ENCODE measurements around the gene GOLM1. TPM values are rescaled to one million over a fixed set of nuclear protein-coding genes. Genes with fewer than 3 reads are reported as not detected.

Gene GOLM1
- total and polyA plus RNA-seq, 2 of the 8 experiments (the other 6 are each of a cell fraction or from before 2014, with no cell fraction given), result 45.9 to 88.9 TPM

DNA sequence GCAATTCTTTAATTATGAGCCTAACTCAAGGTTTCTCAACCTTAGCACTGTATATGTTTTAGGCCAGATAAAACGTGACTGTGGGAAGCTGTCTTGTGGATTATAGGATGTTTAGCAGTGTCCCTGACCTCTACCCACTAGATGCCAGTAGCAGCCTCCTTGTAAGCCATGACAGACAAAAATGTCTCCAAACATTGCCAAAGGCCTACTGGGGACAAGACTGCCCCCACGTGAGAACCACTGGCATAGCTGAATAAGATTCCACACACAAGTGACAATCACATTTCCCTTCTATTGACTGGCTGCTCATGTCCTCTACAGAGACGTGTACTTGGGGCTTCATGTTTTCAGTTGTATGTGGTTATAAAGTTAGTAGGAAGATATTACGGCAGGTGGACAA lies 55.4 kb downstream of the GOLM1 start:
- Histone ChIP-seq H2BK15ac (ENCODE audit: low read length) (no peak overlapping the region), H2BK20ac (ENCODE audit: low read length) (no peak overlapping the region), H2BK5ac (ENCODE audit: low read depth, low read length) (no peak overlapping the region), H3K23me2 (ENCODE audit: low read depth, low read length) (no peaks in the 10 kb centered on the region), H3K79me2 (ENCODE audit: control insufficient read depth in 1 of 2, insufficient read depth in 2 of 2, low read length in 2 of 2) (no peaks in the 10 kb centered on the region), H3K4me3 (ENCODE audit: extremely low read depth in 1 of 4, insufficient read depth in 2 of 4, low read depth in 3 of 4, low read length in 4 of 4) (no peak overlapping the region), H2AFZ (ENCODE audit: low read length) (no peak overlapping the region), H3K79me1 (ENCODE audit: low read depth, low read length) (no peaks in the 10 kb centered on the region; the same call in 1 of the 2 replicates), H3K4ac (replicated peaks; ENCODE audit: insufficient read length, low read depth, low read length) (no peak overlapping the region), H4K91ac (replicated peaks; ENCODE audit: insufficient read length, low read length) (no peak overlapping the region), H4K8ac (ENCODE audit: extremely low read depth, insufficient read depth, low read length) (no peak overlapping the region), H3K23ac (ENCODE audit: insufficient read length) (no peak overlapping the region), H3K56ac (replicated peaks; ENCODE audit: insufficient read length, low read depth, low read length) (no peak overlapping the region), H3K4me1 (replicated peaks in 1 of 4; ENCODE audit: control insufficient read depth in 3 of 4, insufficient read depth in 4 of 4, low read length in 3 of 4) (no peaks in the 10 kb centered on the region), H2BK12ac (ENCODE audit: low read depth, low read length) (no peak overlapping the region), H3K36me3 (ENCODE audit: control insufficient read depth in 2 of 4, insufficient read depth in 4 of 4, low read length in 3 of 4) (0 out of 8 replicates have a peak, but pooled peaks cover 0 to 7% (median 0%) of the 10 kb centered on the region in 4 experiments), H3K9me3 (ENCODE audit: insufficient read depth in 2 of 2, low read depth in 1 of 2, low read length in 1 of 2) (no peaks in the 10 kb centered on the region), H3K14ac (ENCODE audit: insufficient read length) (no peak overlapping the region), H3K9ac (replicated peaks in 1 of 4; ENCODE audit: extremely low read depth in 1 of 4, low read depth in 3 of 4, low read length in 3 of 4) (no peak overlapping the region), H3K27me3 (replicated peaks in 1 of 4; ENCODE audit: control insufficient read depth in 3 of 4, extremely low read depth in 1 of 4, insufficient read depth in 3 of 4, low read length in 3 of 4) (no peaks in the 10 kb centered on the region), H3K27ac (ENCODE audit: low read depth, low read length) (no peak overlapping the region), H3K4me2 (ENCODE audit: insufficient read depth in 1 of 2, low read depth in 2 of 2, low read length in 2 of 2) (no peak overlapping the region), H3K18ac (ENCODE audit: extremely low read depth, low read length) (no peak overlapping the region), H2BK120ac (replicated peaks; ENCODE audit: low read depth, low read length) (no peak overlapping the region), H2AK5ac (ENCODE audit: low read depth, low read length) (no peak overlapping the region), H4K5ac (ENCODE audit: insufficient read length, low read depth, low read length) (no peak overlapping the region), H4K20me1 (replicated peaks in 1 of 2; ENCODE audit: control insufficient read depth in 1 of 2, insufficient read depth in 2 of 2, low read length in 2 of 2) (no peaks in the 10 kb centered on the region)
- DNase-seq (ENCODE audit: low read depth in 1 of 2, low spot score in 2 of 2) (no peak), FAIRE-seq (peak; percentile 71)
- POLR2A ChIA-PET (ENCODE audit: partially characterized antibody), result interaction anchor here (0.5 to 1.4 kb wide), 2 partner anchors 22 to 161 kb away, joined by 3 to 4 read pairs; no protein-coding TSS in a partner anchor
- CTCF ChIA-PET (ENCODE audit: partially characterized antibody), result interaction anchor here (0.5 to 2.6 kb wide), 28 partner anchors 8 to 920 kb away, joined by 3 to 16 read pairs (median 3); no protein-coding TSS in a partner anchor
- 68% methylated on average over 4 of the region's 4 CpGs; no CpG with 5 or more reads in 1 of the 2 experiments for WGBS, 2 experiments (ENCODE audit: extremely low coverage in 1 of 2, insufficient coverage in 1 of 2, insufficient read length in 1 of 2, insufficient replicate concordance in 2 of 2, low coverage in 1 of 2, low lambda C conversion rate in 2 of 2, missing lambda C conversion rate in 1 of 2)
- TF ChIP-seq, protein P1, sequence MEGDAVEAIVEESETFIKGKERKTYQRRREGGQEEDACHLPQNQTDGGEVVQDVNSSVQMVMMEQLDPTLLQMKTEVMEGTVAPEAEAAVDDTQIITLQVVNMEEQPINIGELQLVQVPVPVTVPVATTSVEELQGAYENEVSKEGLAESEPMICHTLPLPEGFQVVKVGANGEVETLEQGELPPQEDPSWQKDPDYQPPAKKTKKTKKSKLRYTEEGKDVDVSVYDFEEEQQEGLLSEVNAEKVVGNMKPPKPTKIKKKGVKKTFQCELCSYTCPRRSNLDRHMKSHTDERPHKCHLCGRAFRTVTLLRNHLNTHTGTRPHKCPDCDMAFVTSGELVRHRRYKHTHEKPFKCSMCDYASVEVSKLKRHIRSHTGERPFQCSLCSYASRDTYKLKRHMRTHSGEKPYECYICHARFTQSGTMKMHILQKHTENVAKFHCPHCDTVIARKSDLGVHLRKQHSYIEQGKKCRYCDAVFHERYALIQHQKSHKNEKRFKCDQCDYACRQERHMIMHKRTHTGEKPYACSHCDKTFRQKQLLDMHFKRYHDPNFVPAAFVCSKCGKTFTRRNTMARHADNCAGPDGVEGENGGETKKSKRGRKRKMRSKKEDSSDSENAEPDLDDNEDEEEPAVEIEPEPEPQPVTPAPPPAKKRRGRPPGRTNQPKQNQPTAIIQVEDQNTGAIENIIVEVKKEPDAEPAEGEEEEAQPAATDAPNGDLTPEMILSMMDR (IDR thresholded peaks at IDR 0.05; ENCODE audit: control extremely low read depth in 1 of 3, insufficient read depth in 1 of 3, low read depth in 1 of 3, low read length in 3 of 3), result peak; percentile 21 to 86 (median 63)
- TF ChIP-seq, protein P2, sequence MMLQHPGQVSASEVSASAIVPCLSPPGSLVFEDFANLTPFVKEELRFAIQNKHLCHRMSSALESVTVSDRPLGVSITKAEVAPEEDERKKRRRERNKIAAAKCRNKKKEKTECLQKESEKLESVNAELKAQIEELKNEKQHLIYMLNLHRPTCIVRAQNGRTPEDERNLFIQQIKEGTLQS (IDR thresholded peaks at IDR 0.05; ENCODE audit: insufficient read depth, low read depth, low read length), result no peak
- TF ChIP-seq TEAD4 (IDR thresholded peaks at IDR 0.05; ENCODE audit: low read depth, low read length) (0 out of 2 replicates have a peak, but pooled peaks have one; percentile 36), RAD21 (IDR thresholded peaks at IDR 0.05 in 1 of 2, conservative IDR thresholded peaks at IDR 0.05 in 1 of 2; ENCODE audit: low read depth in 2 of 2, low read length in 2 of 2) (peak; percentile 64 to 70)
